ENCODE results near the gene TTC9. TPM values are rescaled to one million over a fixed set of nuclear protein-coding genes. Genes with fewer than 3 reads are reported as not detected.

The TTC9 gene
- total RNA-seq, 1 experiment from 2014 or later = 9.3 TPM

DNA sequence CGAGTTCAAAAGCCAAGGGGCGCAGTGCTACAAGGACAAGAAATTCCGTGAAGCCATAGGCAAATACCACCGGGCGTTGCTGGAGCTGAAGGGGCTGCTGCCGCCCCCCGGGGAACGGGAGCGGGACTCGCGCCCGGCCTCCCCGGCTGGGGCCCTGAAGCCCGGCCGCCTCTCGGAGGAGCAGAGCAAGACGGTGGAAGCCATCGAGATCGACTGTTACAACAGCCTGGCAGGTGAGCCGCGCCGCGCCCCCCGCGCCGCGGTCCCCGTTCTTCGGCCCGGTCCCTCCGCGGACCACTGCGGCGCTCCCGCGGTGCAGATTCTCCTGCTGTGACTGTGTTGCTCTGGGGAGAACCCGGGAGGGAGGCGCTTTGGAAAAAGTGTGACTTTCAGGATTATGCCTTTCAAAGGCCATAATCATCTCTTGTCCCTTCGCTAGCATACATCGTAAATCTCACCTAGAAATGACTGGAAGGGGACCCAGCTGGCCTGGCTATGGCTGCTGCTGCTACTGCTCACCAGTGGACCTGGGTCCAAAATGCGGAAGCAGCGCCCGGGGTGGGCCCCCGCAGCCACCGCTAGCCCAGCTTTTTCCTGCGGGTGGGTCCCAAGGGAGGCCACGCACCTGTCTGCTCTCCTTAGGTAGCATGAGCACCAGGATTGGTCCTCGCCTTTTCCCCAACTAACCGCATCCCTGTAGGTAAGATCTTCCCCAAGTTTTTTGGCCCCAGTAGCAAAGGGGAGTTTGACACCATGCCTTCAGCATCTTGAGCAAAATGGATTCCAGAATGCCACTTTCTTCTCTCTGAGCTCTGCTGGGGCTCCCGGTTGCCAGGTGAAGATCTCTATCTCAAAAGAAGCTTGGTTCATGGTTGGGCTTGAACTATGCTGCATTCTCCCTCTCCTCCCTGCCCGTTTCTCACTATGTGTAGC, 853 bp downstream of the TTC9 start:
- ChIA-PET CTCF (interaction anchor here (0.6 kb wide), 1 partner anchor 284 kb away, joined by 9 read pairs; no protein-coding TSS in a partner anchor), POLR2A (ENCODE audit: unreplicated experiment) (no interaction called here)
- TF ChIP-seq EZH2 (IDR thresholded peaks at IDR 0.05; ENCODE audit: low read depth) = no peak
- Histone ChIP-seq H3K36me3 (ENCODE audit: low read depth) (no peaks in the 10 kb centered on the region), H3K4me2 (peak overlapping the region; percentile 93), H3F3A (ENCODE audit: insufficient read depth, low read depth) (peaks cover 7% of the 10 kb centered on the region; the same call in 1 of the 2 replicates), H3K9me3 (ENCODE audit: insufficient read depth, low read depth) (no peaks in the 10 kb centered on the region), H3K4me3 (peak overlapping the region; percentile 97), H2AFZ (peak overlapping the region; percentile 83), H4K20me1 (ENCODE audit: insufficient read depth) (no peaks in the 10 kb centered on the region), H3K27me3 (ENCODE audit: insufficient read depth, low read depth) (no peaks in the 10 kb centered on the region), H3K79me2 (ENCODE audit: low read depth) (no peaks in the 10 kb centered on the region), H3K27ac (no peak overlapping the region), H3K9me2 (ENCODE audit: insufficient read depth) (no peaks in the 10 kb centered on the region), H3K4me1 (replicated peaks; ENCODE audit: insufficient read depth) (peaks cover 27% of the 10 kb centered on the region)
- no TSS peak for BruUV-seq (replicated peaks)
- DNase-seq = peak in 1 of 2 experiments; percentile 26
- intact Hi-C loops (cut with micrococcal nuclease; ENCODE audit: unreplicated experiment) = no loop called here

DNA sequence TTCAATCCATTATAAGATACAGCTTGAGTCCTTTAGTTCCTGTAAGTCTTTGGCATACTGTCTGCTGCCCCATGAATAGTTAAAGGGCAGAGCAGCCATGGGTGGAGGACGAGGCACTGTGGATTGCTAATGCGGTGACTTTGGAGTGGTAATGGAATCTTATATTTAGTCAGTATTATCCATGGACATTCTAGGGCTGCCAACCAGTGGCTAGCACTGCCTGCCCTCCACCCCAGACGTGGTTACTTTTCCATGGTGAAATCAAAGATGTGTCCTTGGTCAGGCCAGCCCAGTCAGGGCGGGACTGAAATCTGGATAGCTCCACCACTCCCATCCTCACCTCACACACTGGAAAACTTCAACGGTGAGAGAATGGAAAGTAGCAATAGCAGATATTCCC, 2.3 kb downstream of the TTC9 start:
- peak overlapping the region; percentile 93 for H3K4me2 ChIP-seq
- POLR2A ChIA-PET (ENCODE audit: unreplicated experiment) = no interaction called here
- intact Hi-C loops (cut with micrococcal nuclease; ENCODE audit: unreplicated experiment) = no loop called here

DNA sequence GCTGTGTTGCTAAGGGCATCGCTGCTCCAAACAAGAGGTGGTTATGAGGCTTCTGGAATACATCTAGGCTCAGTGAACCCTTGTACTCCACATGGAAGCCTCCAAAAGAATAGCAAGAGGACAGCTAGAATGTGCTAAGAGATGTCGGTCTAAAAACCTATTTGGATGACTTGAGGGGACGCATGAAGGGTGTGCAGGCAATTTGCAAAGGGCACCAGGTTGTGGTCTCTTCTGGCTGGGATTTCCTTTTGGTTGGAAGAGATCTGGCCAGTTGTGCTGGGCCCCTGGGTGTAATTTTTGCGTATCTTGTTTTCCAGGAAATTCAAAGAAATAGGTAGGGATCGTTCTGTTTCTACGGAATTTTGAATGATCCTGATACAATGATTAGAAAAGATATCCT, 4.2 kb downstream of the TTC9 start:
- no peaks in the 10 kb centered on the region for H3K36me3 ChIP-seq (ENCODE audit: low read depth)
- POLR2A ChIA-PET (ENCODE audit: unreplicated experiment) = no interaction called here
- H2AFZ ChIP-seq = no peak overlapping the region
- BruUV-seq (replicated peaks) = no TSS peak
- H3K9me2 ChIP-seq (ENCODE audit: insufficient read depth) = no peaks in the 10 kb centered on the region
- CTCF ChIA-PET = no interaction called here
- H3F3A ChIP-seq (ENCODE audit: insufficient read depth, low read depth) = 0 out of 2 replicates have a peak, but pooled peaks cover under 1% of the 10 kb centered on the region
- no peak overlapping the region for H3K27ac ChIP-seq
- intact Hi-C loops (cut with micrococcal nuclease; ENCODE audit: unreplicated experiment) = no loop called here
- no peaks in the 10 kb centered on the region for H3K79me2 ChIP-seq (ENCODE audit: low read depth)
- DNase-seq = no peak
- H3K4me1 ChIP-seq (replicated peaks; ENCODE audit: insufficient read depth) = peaks cover 21% of the 10 kb centered on the region
- H3K27me3 ChIP-seq (ENCODE audit: insufficient read depth, low read depth) = no peaks in the 10 kb centered on the region
- no peak for TF ChIP-seq EZH2 (IDR thresholded peaks at IDR 0.05; ENCODE audit: low read depth)
- no peak for TF ChIP-seq CTCF (conservative IDR thresholded peaks at IDR 0.05)
- no peak overlapping the region for H3K4me3 ChIP-seq
- peaks cover 5% of the 10 kb centered on the region; the same call in 1 of the 2 replicates for H3K9me3 ChIP-seq (ENCODE audit: insufficient read depth, low read depth)
- H3K4me2 ChIP-seq = no peak overlapping the region
- H4K20me1 ChIP-seq (ENCODE audit: insufficient read depth) = no peaks in the 10 kb centered on the region

More for the DNA sequence above, 2.3 kb downstream of the TTC9 start:
- Histone ChIP-seq H3K27me3 (ENCODE audit: insufficient read depth, low read depth) (no peaks in the 10 kb centered on the region), H3K9me3 (ENCODE audit: insufficient read depth, low read depth) (peaks cover 5% of the 10 kb centered on the region; the same call in 1 of the 2 replicates), H3K79me2 (ENCODE audit: low read depth) (no peaks in the 10 kb centered on the region), H3K36me3 (ENCODE audit: low read depth) (no peaks in the 10 kb centered on the region), H3K4me3 (no peak overlapping the region), H2AFZ (no peak overlapping the region), H3K27ac (no peak overlapping the region), H4K20me1 (ENCODE audit: insufficient read depth) (no peaks in the 10 kb centered on the region), H3F3A (ENCODE audit: insufficient read depth, low read depth) (peaks cover 7% of the 10 kb centered on the region; the same call in 1 of the 2 replicates), H3K4me1 (replicated peaks; ENCODE audit: insufficient read depth) (peaks cover 22% of the 10 kb centered on the region), H3K9me2 (ENCODE audit: insufficient read depth) (no peaks in the 10 kb centered on the region)
- CTCF ChIA-PET = no interaction called here
- no TSS peak for BruUV-seq (replicated peaks)
- TF ChIP-seq CTCF (conservative IDR thresholded peaks at IDR 0.05) (no peak), EZH2 (IDR thresholded peaks at IDR 0.05; ENCODE audit: low read depth) (no peak)
- DNase-seq = no peak

Data from PC-9 (cell line).